NCI-H345 treated with DMSO at 0.1 percent for 48 hours (cell line): Measurements from ENCODE around the gene KLHL29.

ENCODE experiments used
- DNase-seq: peaks from one replicate; lab custom pipeline; 2025; ENCODE audit not compliant: unreplicated experiment; lab: John Stamatoyannopoulos, UW

KLHL29 gene

GRCh38 chr2:23545811-23546210 lies 160.8 kb downstream of the KLHL29 start:
- peak; percentile 52 for DNase-seq

- DNase-seq, result peak; percentile 73
Observed at GRCh38 chr2:23546913-23547312, 161.9 kb downstream of the KLHL29 start.

- DNase-seq, result no peak
Observed at GRCh38 chr2:23547725-23548124, 162.7 kb downstream of the KLHL29 start.

GRCh38 chr2:23548143-23548769 lies 163.3 kb downstream of the KLHL29 start:
- no peak for DNase-seq

GRCh38 chr2:23549051-23549450 lies 164.1 kb downstream of the KLHL29 start:
- peak; percentile 99 for DNase-seq

- peak; percentile 70 for DNase-seq
Observed at GRCh38 chr2:23549821-23550530, 165.0 kb downstream of the KLHL29 start.

GRCh38 chr2:23550553-23550952 lies 165.6 kb downstream of the KLHL29 start:
- peak; percentile 62 for DNase-seq

- DNase-seq, result no peak
Observed at GRCh38 chr2:23551875-23552274, 166.9 kb downstream of the KLHL29 start.

GRCh38 chr2:23553561-23553960 lies 168.6 kb downstream of the KLHL29 start:
- DNase-seq, result no peak

GRCh38 chr2:23554054-23554697 lies 169.2 kb downstream of the KLHL29 start:
- DNase-seq, result no peak

- no peak for DNase-seq
Observed at GRCh38 chr2:23555944-23556343, 171.0 kb downstream of the KLHL29 start.

GRCh38 chr2:23556929-23557328 lies 171.9 kb downstream of the KLHL29 start:
- DNase-seq, result peak; percentile 99

GRCh38 chr2:23557455-23557854 lies 172.5 kb downstream of the KLHL29 start:
- DNase-seq, result peak; percentile 77

- DNase-seq, result no peak
Observed at GRCh38 chr2:23559561-23560239, 174.7 kb downstream of the KLHL29 start.

GRCh38 chr2:23561088-23561487 lies 176.1 kb downstream of the KLHL29 start:
- no peak for DNase-seq

- DNase-seq, result no peak
Observed at GRCh38 chr2:23561544-23561943, 176.6 kb downstream of the KLHL29 start.

- DNase-seq, result no peak
Observed at GRCh38 chr2:23562143-23562542, 177.2 kb downstream of the KLHL29 start.

GRCh38 chr2:23563151-23563550 lies 178.2 kb downstream of the KLHL29 start:
- no peak for DNase-seq

- DNase-seq, result peak; percentile 63
Observed at GRCh38 chr2:23563673-23564614, 179.0 kb downstream of the KLHL29 start.

- no peak for DNase-seq
Observed at GRCh38 chr2:23564615-23564960, 179.6 kb downstream of the KLHL29 start.

GRCh38 chr2:23565374-23565773 lies 180.4 kb downstream of the KLHL29 start:
- DNase-seq, result no peak
